ENCODE measurements around the gene GNB5. TPM values are rescaled to one million over a fixed set of nuclear protein-coding genes. Genes with fewer than 3 reads are reported as not detected.

The GNB5 gene
- total RNA-seq, 1 experiment from 2014 or later = 29.8 TPM

- Histone ChIP-seq H2AFZ (ENCODE audit: low read length) (no peak overlapping the region), H2BK15ac (ENCODE audit: low read depth, low read length) (no peak overlapping the region), H2AK5ac (ENCODE audit: insufficient read length, low read length) (no peak overlapping the region), H2BK20ac (ENCODE audit: low read depth, low read length, poor library complexity, severe bottlenecking) (no peak overlapping the region), H4K91ac (ENCODE audit: insufficient read length, low read depth, low read length) (no peak overlapping the region), H3K4ac (ENCODE audit: low read depth, low read length) (no peak overlapping the region), H3K79me2 (ENCODE audit: insufficient read depth, low read length) (no peaks in the 10 kb centered on the region), H3K79me1 (ENCODE audit: insufficient read depth, low read depth, low read length, poor library complexity, severe bottlenecking) (no peaks in the 10 kb centered on the region), H3K4me1 (ENCODE audit: insufficient read depth, low read length) (no peaks in the 10 kb centered on the region), H4K5ac (ENCODE audit: insufficient read length, low read depth, low read length) (no peak overlapping the region), H3K23me2 (ENCODE audit: insufficient read length, low read depth, low read length, poor library complexity, severe bottlenecking) (no peaks in the 10 kb centered on the region), H2BK120ac (ENCODE audit: low read depth, low read length, poor library complexity, severe bottlenecking) (no peak overlapping the region), H3T11ph (ENCODE audit: low read length) (no peak overlapping the region), H3K4me2 (ENCODE audit: insufficient read depth, insufficient read length, low read length) (no peak overlapping the region), H3K14ac (ENCODE audit: insufficient read depth, low read length) (no peak overlapping the region), H2BK12ac (ENCODE audit: insufficient read length, low read depth, low read length) (no peak overlapping the region), H3K9ac (ENCODE audit: extremely low read depth, insufficient read length, low read length) (no peak overlapping the region), H4K20me1 (ENCODE audit: control insufficient read depth, insufficient read depth, insufficient read length) (no peaks in the 10 kb centered on the region), H3K56ac (ENCODE audit: insufficient read length, low read depth, low read length) (no peak overlapping the region), H3K23ac (ENCODE audit: insufficient read length, low read depth, low read length) (no peak overlapping the region), H2BK5ac (ENCODE audit: insufficient read length, low read length) (no peak overlapping the region), H4K8ac (replicated peaks; ENCODE audit: insufficient read length, low read depth, low read length) (no peak overlapping the region), H3K27me3 (ENCODE audit: insufficient read depth, low read length) (no peaks in the 10 kb centered on the region), H3K18ac (ENCODE audit: insufficient read length, low read depth, low read length) (no peak overlapping the region), H3K27ac (ENCODE audit: insufficient read length, low read depth, low read length) (no peak overlapping the region), H3K9me3 (ENCODE audit: control insufficient read depth, low read depth, low read length) (no peaks in the 10 kb centered on the region)
- no peak overlapping the region for H3K27ac Mint-ChIP-seq
- no CpG with 5 or more reads among the region's 5 CpGs for WGBS (ENCODE audit: extremely low coverage, insufficient read length, low lambda C conversion rate)
- H3K4me3 Mint-ChIP-seq = no peak overlapping the region
- TF ChIP-seq CTCF (conservative IDR thresholded peaks at IDR 0.05) = no peak
- H3K4me1 Mint-ChIP-seq = no peaks in the 10 kb centered on the region
- H3K9me3 Mint-ChIP-seq = no peaks in the 10 kb centered on the region
- H3K27me3 Mint-ChIP-seq (ENCODE audit: low read depth) = no peaks in the 10 kb centered on the region
- peaks cover 20 to 73% (median 49%) of the 10 kb centered on the region in 3 experiments; a peak in 6 of 7 replicates for H3K36me3 Mint-ChIP-seq (ENCODE audit: insufficient read depth in 1 of 3, low read depth in 3 of 3)
- no peak for DNase-seq
Measured at GRCh38 chr15:52221730-52222129, 30.5 kb upstream of the GNB5 start.

All from H9 (cell line).